Stimulated activated CD8-positive, alpha-beta memory T cell treated with anti-CD3 and anti-CD28 coated beads, Interleukin-2, amount 100 ng/mL, for 48 hours (primary cell): ENCODE measurements around the gene MSMO1.
A peak's percentile ranks its signal among the peaks of the same experiment; 100 is the strongest.

Experiments
- DNase-seq, 2 donors: peaks; one replicate each; pipeline ENCODE4 v3.0.0-alpha.2; 2020; ENCODE audit warnings: low read depth in 2 of 2

The MSMO1 gene

GRCh38 chr4:165360041-165360695 lies 32.7 kb downstream of the MSMO1 start:
- DNase-seq = no peak

GRCh38 chr4:165360985-165361670 lies 33.7 kb downstream of the MSMO1 start:
- DNase-seq = no peak

- DNase-seq = no peak
Measured at GRCh38 chr4:165361810-165362209, 34.3 kb downstream of the MSMO1 start.

GRCh38 chr4:165364452-165365080 lies 37.1 kb downstream of the MSMO1 start:
- no peak for DNase-seq

- no peak for DNase-seq
Measured at GRCh38 chr4:165367040-165367439, 39.6 kb downstream of the MSMO1 start.

- DNase-seq = no peak
Measured at GRCh38 chr4:165368114-165368513, 40.6 kb downstream of the MSMO1 start.

GRCh38 chr4:165368567-165368966 lies 41.1 kb downstream of the MSMO1 start:
- DNase-seq = no peak

GRCh38 chr4:165369522-165369921 lies 42.1 kb downstream of the MSMO1 start:
- DNase-seq = no peak

GRCh38 chr4:165370530-165370929 lies 43.1 kb downstream of the MSMO1 start:
- no peak for DNase-seq

GRCh38 chr4:165375465-165375864 lies 48.0 kb downstream of the MSMO1 start:
- no peak for DNase-seq

GRCh38 chr4:165378398-165378744 lies 50.9 kb downstream of the MSMO1 start:
- DNase-seq = no peak

GRCh38 chr4:165378745-165379677 lies 51.5 kb downstream of the MSMO1 start, which contains the start of gene CPE:
CPE (plus strand) TSS chr4:165379008; CDS start chr4:165379222, 214 bp downstream.
- DNase-seq = peak; percentile 39 to 48

GRCh38 chr4:165379678-165380064 lies 52.2 kb downstream of the MSMO1 start:
- no peak for DNase-seq

GRCh38 chr4:165380805-165381204 lies 53.3 kb downstream of the MSMO1 start:
- no peak for DNase-seq

- DNase-seq = no peak
Measured at GRCh38 chr4:165381821-165382373, 54.4 kb downstream of the MSMO1 start.

GRCh38 chr4:165382640-165383039 lies 55.2 kb downstream of the MSMO1 start:
- no peak for DNase-seq

- no peak for DNase-seq
Measured at GRCh38 chr4:165383591-165384073, 56.2 kb downstream of the MSMO1 start.

GRCh38 chr4:165384186-165384585 lies 56.7 kb downstream of the MSMO1 start:
- DNase-seq = no peak

GRCh38 chr4:165384598-165384997 lies 57.1 kb downstream of the MSMO1 start:
- DNase-seq = no peak

GRCh38 chr4:165385126-165385525 lies 57.7 kb downstream of the MSMO1 start:
- DNase-seq = no peak

- no peak for DNase-seq
Measured at GRCh38 chr4:165386328-165386727, 58.9 kb downstream of the MSMO1 start.

GRCh38 chr4:165388756-165389155 lies 61.3 kb downstream of the MSMO1 start:
- DNase-seq = no peak
